IPS-NIHi7 (cell line): ENCODE results near the gene KIAA0930.
A peak's percentile ranks its signal among the peaks of the same experiment; 100 is the strongest.
"Not testable (repeated sequence)": the region's sequence is repeated elsewhere in the genome, so short reads cannot be mapped to it uniquely, and the experiment has no call there.

ENCODE experiments used
- DNase-seq: peaks from one replicate; pipeline ENCODE4 v3.0.0; 2012; ENCODE audit warnings: mixed read lengths; ENCODE audit errors: extremely low spot score

Gene KIAA0930

GRCh38 chr22:45200860-45201511 is 39.7 kb downstream of the KIAA0930 start:
- DNase-seq: no peak

DNA sequence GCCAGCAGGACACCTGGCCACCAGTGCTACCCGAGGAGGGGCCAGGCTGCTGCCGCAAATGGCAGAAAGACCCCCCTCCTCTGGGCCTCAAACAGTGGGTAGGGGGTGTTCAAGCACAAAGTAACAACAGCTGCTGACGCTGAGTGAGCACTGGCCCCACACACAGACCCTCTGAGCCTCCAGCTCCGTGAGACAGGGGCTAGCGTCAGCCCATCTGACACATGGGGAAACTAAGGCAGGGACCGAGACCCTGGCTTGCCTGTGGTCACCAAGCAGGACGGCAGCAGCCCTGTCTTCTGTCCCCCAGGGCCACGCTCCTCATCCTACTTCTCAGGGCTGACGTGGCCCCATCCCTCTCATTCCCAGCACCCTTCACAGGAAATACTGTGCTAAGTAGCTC is 40.5 kb downstream of the KIAA0930 start:
- no peak for DNase-seq

GRCh38 chr22:45199723-45200122 is 41.0 kb downstream of the KIAA0930 start:
- no peak for DNase-seq

- no peak for DNase-seq
Measured at GRCh38 chr22:45198463-45198795, 42.3 kb downstream of the KIAA0930 start.

GRCh38 chr22:45197606-45198462 is 42.9 kb downstream of the KIAA0930 start:
- DNase-seq: no peak

GRCh38 chr22:45196926-45197605 is 43.6 kb downstream of the KIAA0930 start:
- DNase-seq: no peak

DNA sequence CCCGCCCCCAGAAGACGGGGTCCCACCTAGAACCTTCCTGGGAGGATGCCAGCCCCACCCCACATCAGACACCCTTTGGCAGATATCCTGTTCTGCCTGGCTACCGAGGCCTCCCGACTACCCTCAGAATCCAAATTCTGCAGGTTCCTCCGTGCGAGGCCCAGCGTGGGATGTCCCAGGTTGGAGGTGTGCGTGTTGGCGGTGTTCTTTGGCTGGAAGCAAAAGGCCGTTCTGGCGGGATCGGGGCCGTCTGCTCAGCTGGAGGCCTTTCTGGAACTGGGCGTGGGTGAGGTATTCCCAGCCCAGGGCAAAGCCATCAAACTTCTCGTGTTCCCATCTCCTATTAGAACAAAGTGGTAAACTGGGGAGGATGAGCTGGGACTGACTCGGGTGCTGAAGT is 44.4 kb downstream of the KIAA0930 start:
- no peak for DNase-seq

DNA sequence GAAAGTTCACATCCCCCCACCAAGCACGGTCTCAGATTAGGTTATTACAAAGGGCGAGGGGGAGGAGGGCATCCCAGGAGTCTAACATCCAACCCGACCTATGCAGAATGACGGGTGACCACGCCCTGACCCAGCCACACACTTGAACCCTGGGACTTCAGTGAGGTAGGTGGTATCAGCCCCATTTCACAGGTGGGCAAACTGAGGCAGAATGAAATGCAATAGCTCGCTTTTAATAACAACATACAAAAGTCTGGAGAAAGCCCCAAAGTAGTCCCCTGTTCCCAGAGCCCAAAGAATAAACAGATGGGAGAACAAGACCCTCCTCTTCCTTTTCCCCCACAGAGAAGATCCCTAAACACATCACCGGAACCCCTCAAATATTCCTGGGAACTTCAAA is 45.1 kb downstream of the KIAA0930 start:
- DNase-seq: no peak

DNA sequence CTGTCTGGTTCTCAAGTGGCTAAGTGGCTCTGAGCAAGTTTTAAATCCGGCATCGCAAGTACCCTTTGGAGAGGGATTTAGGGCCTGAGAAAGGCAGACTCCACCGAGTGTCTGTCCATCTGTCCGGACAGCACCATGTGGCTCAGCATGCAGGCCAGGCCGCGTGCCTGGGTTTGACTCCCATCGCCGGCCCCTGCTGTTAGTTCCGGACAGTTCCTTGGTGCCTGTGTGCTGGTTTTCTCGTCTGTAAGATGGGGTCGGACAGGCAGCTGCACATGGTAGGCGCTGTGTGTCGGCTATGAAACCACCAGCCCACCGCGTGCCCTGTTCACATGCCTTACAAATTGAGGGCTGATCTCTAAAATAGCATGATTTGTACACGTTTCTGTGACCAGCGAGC is 46.0 kb downstream of the KIAA0930 start:
- DNase-seq: no peak

DNA sequence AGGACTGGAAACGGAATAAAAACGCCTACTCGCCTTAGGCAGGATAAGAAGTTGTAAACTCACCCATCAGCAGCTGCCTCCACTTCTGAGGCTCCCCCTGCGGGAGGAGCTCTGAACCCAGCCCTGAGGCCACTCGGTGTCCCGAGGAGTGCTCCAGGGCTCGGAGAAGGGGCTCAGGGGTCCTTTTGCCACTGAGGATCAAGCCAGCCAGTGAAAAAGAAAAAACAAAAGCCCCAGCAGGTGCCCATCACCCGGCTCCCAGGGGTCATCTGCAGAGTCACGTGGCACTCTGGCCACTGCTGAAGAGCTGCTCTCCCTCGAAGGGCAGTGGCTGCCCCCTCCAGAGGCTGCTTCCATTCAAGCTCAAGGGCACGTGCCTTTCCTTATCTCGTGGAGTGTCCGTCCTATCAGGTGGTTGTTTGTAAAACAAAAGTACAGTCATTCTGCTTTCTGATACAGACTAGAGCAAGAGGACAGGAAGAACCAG is 48.0 kb downstream of the KIAA0930 start:
- DNase-seq: peak; percentile 78

DNA sequence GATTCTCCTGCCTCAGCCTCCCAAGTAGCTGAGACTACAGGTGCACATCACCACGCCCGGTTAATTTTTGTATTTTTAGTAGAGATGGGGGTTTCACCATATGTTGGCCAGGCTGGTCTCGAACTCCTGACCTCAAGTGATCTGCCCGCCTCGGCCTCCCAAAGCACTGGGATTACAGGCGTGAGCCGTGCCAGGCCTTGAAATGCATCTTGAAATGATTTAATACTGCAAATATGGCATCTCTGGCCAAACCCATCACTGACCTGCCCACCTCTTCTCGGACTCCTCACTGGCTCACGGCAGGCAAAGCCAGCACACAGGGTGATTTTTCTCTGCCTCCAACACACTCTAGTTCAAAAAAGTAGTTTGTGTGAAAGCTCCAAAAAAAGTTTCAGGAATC is 48.9 kb downstream of the KIAA0930 start:
- DNase-seq: not testable (repeated sequence)

GRCh38 chr22:45190202-45190872 is 50.4 kb downstream of the KIAA0930 start:
- no peak for DNase-seq

DNA sequence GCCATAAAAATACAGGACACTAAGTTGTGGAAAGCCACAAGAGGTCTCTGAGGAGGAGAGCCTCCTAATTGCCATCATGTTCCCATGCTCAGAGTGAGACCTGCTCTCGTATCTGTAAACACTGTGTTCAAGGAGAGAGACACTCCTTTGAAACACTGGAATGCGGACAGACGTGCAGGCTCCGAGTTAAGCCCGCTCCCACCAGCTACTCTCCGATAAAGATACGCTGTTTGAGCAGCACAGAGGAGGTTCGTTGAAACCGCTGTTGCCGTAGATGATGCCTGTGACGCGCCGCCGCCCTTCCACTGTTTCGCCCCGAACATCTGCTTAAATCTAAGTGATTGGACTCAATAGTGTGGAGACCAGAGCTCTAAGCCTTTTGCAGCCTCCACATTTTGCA is 51.9 kb downstream of the KIAA0930 start:
- no peak for DNase-seq

DNA sequence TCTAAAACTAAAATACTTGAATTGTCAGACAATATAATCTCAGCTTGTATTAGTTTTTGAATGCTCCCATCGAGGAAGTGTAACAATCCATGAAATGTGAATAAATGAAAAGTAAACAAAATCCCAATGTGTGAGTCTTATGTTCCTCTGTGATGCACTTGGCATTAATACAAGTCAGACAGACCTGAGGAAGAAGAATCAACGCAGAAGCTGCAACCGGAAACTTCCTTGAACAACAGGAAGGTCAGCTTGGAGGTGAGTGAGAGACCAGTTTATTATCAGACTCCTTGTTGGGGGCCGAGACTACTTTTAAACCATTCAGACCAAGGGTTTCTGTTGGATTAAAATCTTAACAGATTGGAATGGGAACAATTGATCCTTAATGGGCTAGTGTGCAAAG is 52.8 kb downstream of the KIAA0930 start:
- no peak for DNase-seq

- no peak for DNase-seq
Measured at GRCh38 chr22:45185718-45186514, 54.8 kb downstream of the KIAA0930 start.

- no peak for DNase-seq
Measured at GRCh38 chr22:45183974-45184373, 56.7 kb downstream of the KIAA0930 start.

DNA sequence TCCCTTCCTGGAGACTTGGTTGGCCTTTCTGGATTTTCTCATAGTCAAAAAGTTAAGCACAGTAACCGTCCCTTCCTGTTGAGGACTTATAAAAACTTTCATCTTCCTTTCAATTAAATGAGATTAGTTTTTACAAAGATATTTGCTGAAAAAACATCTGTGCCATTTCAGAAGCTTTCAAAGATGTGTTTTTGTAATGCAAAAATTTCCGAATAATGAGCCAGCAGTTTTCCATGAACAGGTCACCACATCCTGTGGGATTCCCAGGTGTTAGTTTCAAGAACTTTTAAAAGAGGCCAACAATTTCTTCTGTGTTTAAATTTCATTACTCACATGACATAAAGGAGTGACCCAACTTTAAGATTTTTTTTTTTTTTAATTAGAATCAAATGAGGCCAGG is 58.9 kb downstream of the KIAA0930 start:
- no peak for DNase-seq

DNA sequence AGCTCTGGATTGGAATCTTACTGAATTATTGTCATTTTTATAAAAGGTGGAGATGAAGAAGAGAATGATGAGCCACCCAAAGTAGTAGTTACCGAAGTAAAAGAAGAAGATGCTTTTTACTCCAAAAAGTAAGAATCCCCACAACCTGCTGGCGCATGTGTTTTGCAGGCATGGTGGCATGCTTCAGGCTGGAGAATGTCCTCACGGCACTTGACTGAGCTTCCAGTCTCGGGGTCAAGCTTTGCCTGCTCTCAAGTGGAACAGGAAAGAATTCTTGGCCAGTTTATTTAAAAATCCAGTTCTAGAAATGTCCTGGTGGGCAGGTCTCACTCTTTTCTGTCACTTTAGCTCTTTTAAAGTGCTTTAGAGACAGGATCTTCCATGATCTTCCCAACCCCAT is 59.5 kb downstream of the KIAA0930 start:
- DNase-seq: no peak

GRCh38 chr22:45180146-45180679 is 60.5 kb downstream of the KIAA0930 start:
- DNase-seq: no peak

DNA sequence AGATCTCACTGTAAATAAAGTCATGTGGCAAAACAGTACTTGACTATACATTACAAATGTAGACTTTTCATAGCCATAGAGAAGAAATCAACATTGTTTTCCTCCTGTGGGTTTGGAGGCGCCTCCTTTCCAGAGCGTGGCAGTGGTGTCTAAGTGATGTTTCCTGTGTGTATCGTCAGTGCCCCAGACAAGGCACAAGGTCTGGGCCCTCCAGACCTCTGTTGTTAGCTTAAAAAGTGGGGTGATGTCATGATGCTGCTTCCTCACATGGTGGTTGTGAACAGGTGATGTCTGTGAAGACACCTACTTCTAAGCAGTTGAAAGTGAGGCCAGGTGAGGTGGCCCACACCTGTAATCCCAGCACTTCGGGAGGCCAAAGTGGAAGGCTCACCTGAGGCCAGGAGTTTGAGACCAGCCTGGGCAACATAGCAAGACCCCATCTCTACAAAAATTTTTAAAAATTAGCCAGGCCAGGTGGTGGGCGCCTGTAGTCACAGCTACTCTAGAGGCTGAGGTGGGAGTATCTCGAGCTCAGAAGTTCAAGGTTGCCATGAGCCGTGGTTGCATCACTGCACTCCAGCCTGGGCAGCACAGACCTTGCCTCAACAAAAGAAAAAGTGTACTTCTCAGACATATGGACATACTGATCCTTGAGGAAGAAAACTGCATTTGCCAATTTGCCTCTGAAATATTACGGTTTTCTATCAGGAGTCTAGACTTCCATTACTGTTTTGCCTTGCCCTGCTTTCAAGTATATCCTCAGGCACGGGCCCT is 61.2 kb downstream of the KIAA0930 start:
- no peak for DNase-seq
